Activated effector memory CD4-positive, alpha-beta T cell treated with Interleukin-2 at 50 U/mL for 16 hours (primary cell): ENCODE results near the gene SF3B6.
A peak's percentile ranks its signal among the peaks of the same experiment; 100 is the strongest.
"Not testable (repeated sequence)": the region's sequence is repeated elsewhere in the genome, so short reads cannot be mapped to it uniquely, and the experiment has no call there.

Source experiments
- DNase-seq: peaks from one replicate; pipeline ENCODE4 v3.0.0-alpha.2; 2020

Gene SF3B6, protein sequence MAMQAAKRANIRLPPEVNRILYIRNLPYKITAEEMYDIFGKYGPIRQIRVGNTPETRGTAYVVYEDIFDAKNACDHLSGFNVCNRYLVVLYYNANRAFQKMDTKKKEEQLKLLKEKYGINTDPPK

GRCh38 chr2:24075915-24076848 is at the start of gene SF3B6:
Gene SF3B6 (minus strand): TSS chr2:24076326. CDS start chr2:24076229, 97 bp downstream.
- peak; percentile 99 for DNase-seq

DNA sequence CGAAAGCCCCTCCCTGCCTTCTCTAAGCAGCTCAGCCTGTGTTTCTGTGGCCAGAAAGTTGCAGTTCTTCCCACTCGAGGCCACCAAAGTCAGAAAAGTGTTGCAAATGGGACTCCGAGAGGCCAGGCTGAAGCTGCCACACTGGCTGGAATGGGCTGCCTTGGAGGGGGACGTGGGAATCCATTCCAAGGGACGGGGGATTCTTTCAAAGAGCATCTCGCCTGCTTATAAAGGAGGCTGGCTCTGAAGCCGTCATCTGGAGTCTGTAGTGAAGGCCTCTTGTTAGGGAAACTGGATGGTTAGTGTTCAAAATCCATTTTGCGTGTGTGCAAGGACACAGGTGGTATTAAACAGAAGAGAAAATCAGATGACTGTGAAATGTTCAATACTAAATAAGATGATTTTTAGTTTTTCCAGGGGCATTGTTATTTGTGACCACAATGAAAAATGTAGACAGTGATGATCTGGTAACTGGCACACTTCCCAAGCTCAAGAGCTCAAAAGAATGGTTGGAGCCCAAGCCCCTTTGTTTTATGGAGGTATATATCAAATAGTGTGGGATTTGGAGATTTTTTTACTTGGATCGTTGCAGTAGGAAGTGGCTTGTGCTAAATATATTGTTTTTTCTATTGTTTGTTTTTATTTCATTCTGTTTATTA is 47.9 kb upstream of the SF3B6 start:
- DNase-seq = peak; percentile 14

- DNase-seq = peak; percentile 39
Measured at GRCh38 chr2:24123195-24123921, 47.2 kb upstream of the SF3B6 start, which contains the start of the genes FAM228B and PFN4. Gene FAM228B (plus strand): TSS chr2:24123469. CDS start chr2:24124362, 893 bp downstream. Gene PFN4 (minus strand): TSS chr2:24123334. CDS start chr2:24122535, 799 bp downstream.

DNA sequence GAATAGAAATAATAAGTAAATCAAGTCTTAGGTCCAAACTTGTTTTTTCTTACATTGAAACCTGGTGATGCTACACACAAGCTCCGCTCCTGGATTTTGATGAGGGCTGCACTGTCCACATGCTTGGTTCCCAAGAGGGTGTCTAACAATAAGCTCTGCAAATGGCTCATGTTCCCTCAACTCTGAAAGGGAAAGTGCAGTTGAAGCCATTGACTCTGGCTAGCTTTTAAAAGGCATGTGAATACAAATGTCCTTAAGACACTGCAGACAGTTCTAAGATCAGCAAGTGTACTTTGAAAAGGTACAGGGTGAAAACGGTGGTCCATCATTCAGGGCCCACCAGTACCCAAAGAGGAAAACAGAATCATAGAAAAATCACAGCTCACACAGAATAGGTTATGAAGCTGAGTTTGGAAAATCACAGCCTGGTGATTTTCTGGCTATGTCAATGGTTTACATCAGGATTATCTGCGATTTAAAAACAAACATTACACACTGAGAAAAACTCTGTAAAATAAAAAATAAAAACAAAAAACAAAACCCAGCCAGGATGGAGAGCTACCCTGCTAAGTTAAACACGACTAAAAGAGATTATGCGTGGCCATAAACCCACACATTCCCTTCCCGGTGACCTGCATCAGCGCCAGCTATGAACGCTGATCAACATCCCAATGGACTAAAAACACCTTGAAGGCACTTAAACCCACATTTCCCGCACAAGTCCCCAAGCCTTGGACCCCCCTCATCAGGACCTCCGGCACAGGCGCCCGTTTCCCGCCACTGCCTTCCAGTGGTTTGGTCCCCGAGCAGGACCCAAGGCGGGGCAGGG is 46.5 kb upstream of the SF3B6 start:
- no peak for DNase-seq

DNA sequence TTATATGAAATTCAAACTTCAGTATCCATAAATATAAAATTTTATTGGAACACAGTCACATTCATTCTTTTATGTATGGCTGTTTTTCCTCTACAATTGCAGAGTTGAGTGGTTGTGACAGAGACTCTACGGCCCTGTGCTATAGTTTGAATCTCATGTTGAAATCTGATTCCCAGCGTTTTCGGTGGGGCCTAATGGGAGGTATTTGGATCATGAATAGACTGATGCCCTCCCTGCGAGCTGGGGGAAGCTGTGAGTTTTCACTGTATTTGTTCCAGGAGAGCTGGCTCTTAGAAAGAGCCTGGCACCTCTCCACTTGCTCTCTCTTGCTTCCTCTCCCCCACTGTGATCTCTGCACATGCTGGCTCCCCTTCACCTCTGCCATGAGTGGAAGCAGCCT is 45.3 kb upstream of the SF3B6 start:
- no peak for DNase-seq

GRCh38 chr2:24121066-24121465 is 44.9 kb upstream of the SF3B6 start:
- DNase-seq = no peak

DNA sequence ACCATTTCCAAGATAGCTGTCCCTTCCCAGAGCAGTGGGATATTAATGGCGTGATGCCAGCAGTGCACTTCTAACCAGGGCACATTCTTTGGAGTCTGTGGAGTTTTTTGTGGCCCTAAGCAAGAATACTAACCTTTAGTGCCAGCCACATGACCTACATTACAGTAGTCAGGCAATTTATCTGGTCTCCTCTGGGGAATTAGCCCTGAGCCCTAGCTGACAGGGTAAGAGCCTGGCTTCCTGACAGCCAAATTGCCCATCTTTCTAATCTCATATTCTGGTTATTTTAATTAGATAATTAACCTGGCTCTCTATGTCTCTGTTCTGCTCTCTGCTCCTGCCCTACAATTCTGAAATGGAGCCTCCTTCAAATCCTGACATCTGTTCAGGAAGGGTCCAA is 41.8 kb upstream of the SF3B6 start:
- DNase-seq = no peak

- DNase-seq = no peak
Measured at GRCh38 chr2:24115057-24115456, 38.9 kb upstream of the SF3B6 start.

GRCh38 chr2:24111407-24111901 is 35.3 kb upstream of the SF3B6 start:
- no peak for DNase-seq

DNA sequence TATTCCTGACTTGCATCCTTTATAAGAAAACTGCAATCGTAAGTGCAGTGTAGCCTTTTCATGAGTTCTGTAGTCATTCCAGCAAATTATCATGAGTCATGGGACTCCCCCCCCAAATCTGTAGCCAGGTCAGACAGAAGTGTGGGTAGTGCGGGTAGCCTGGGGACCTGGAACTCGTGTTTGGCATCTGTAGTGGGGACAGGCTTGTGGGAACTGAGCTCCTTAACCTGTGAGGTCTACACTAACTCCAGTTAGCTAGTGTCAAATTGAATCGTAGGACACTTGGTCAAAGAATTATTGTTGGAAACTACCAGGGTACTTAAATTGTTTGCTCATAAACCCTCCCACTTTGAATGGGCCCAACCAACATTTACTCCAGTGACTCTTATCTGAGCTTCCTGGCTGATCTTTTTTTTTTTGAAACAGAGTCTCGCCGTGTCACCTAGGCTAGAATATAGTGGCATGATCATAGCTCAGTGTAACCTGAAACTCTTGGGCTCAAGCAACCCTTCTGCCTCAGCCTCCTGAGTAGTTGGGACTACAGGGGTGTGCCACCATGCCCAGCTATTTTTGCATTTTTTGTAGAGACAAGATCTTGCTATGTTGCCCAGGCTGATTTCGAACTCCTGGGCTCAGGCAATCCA is 34.7 kb upstream of the SF3B6 start:
- DNase-seq = no peak

DNA sequence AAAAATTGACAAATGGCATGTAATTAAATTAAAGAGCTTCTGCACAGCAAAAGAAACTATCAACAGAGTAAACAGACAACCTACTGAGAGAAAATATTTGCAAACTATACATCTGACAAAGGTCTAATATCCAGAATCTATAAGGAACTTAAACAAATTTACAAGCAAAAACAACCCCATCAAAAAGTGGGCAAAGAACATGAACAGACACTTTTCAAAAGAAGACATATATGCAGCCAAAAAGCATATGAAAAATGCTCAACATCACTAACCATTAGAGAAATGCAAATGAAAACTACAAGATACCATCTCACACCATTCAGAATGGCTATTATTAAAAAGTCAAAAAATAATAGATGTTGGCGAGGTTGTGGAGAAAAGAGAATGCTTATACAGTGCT is 33.3 kb upstream of the SF3B6 start:
- DNase-seq = not testable (repeated sequence)

DNA sequence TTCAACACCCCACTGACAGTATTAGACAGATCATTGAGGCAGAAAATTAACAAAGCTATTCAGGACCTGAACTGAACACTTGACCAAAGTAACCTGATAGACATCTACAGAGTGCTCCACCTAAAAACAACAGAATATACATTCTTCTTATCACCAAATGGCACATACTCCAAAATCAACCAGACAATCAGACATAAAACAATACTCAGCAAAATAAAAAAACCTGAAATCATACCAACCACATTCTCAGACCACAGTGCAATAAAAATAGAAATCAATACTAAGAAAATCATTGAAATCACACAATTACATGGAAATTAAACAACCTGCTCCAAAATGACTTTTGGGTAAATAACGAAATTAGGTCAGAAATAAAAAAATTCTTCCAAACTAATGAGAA is 31.2 kb upstream of the SF3B6 start:
- DNase-seq = no peak

- DNase-seq = no peak
Measured at GRCh38 chr2:24106786-24107185, 30.7 kb upstream of the SF3B6 start.

DNA sequence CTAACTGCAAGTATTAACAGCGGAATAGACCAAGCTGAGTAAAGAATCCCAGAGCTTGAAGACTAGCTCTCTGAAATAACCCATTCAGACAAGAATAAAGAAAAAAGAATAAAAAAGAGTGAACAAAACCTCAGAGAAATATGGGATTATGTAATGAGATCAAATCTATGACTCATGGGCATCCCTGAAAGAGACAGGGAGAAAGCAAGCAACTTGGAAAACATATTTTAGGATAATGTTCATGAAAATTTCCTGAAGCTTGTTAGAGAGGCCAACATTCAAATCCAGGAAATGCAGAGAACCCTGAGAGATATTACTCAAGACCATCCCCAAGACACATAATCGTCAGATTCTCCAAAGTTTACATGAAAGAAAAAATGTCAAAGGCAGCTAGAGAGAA is 29.7 kb upstream of the SF3B6 start:
- DNase-seq = no peak

GRCh38 chr2:24104906-24105305 is 28.8 kb upstream of the SF3B6 start:
- DNase-seq = no peak

GRCh38 chr2:24104110-24104650 is 28.1 kb upstream of the SF3B6 start:
- no peak for DNase-seq

DNA sequence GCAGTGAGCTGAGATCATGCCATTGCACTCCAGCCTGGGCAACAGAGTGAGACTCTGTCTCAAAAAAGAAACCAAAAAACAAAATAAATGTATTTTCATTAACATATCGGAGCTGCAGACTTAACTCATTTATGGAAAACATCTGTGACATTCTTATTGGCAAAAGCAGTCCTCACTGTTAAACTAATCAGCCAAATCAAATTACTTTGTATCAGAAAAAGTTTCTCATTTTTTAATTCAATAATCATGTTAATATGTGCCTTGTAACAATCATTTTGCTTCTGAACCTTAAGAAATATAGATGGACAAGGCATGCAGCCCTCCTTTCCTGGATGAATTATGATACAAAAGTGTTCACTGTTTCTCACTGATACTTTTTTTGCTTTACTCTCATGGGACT is 26.6 kb upstream of the SF3B6 start:
- DNase-seq = no peak

- no peak for DNase-seq
Measured at GRCh38 chr2:24101992-24102391, 25.9 kb upstream of the SF3B6 start.

DNA sequence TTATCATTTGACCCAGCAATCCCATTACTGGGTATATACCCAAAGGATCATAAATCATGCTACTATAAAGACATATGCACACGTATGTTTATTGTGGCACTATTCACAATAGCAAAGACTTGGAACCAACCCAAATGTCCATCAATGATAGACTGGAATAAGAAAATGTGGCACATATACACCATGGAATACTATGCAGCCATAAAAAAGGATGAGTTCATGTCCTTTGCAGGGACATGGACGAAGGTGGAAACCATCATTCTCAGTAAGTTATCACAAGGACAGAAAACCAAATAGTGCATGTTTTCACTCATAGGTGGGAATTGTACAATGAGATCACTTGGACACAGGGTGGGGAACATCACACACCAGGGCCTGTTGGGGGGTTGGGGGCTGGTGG is 24.6 kb upstream of the SF3B6 start:
- DNase-seq = not testable (repeated sequence)

GRCh38 chr2:24095171-24095677 is 19.1 kb upstream of the SF3B6 start:
- DNase-seq = not testable (repeated sequence)

DNA sequence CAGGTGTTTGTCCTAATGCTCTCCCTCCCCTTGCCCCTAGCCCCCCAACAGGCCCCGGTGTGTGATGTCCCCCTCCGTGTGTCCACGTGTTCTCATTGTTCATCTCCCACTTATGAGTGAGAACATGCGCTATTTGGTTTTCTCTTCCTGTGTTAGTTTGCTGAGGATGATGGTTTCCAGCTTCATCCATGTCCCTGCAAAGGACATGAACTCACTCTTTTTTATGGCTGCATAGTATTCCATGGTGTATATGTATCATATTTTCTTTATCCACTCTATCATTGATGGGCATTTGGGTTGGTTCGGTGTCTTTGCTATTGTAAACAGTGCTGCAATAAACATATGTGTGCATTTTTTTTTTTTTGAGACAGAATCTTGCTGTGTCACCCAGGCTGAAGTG is 17.1 kb upstream of the SF3B6 start:
- DNase-seq = not testable (repeated sequence)
